ENCODE results near the gene RPL7L1.
"Not testable (repeated sequence)": the region's sequence is repeated elsewhere in the genome, so short reads cannot be mapped to it uniquely, and the experiment has no call there.

RPL7L1 gene

DNA sequence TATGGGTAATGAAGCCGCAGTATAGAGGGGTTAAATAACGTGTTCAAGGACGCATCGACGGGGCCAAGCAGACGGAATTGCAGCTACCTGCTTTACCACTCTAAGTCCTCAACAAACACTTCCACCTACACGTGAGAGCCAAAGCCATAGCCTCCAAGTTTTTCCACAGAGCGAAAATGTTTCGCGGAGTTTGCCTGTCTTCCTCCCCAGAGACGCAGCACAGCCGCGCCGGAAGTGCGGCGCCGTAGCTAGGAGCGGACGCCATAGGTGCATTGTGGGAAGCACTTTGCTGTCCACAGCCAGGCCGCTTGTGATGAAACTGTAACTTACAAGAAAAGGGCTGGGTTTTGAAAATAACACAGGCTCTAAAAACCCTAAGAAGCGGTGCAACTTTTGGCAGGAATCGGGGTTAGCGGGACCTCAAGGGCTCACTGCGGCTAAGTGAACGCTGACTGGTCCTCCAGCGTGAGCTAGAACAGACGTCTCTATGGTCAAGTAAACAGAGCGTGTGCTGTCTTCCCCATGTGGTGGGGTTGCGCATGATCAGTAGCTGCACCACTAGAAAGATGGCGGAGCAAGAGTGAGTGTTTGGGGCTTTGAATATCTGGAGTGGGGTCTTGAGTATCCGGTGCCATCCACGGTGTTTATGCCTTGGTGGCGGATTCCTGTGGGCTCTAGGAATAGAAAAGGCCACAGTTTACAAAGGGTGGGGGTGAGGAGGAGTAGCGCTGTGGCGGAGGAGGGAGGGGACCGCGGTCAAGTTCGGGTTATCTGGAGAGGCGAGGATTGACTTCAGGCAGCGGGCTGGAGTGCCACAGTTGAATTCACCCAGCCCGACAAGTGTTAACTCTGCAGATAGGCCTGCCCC is at the start of gene RPL7L1:
TSS of gene RPL7L1 (plus strand) at position 245 of the 868 bp plus-strand sequence. CDS start at position 540, 295 bp downstream.
- DNase-seq: peak; percentile 73

DNA sequence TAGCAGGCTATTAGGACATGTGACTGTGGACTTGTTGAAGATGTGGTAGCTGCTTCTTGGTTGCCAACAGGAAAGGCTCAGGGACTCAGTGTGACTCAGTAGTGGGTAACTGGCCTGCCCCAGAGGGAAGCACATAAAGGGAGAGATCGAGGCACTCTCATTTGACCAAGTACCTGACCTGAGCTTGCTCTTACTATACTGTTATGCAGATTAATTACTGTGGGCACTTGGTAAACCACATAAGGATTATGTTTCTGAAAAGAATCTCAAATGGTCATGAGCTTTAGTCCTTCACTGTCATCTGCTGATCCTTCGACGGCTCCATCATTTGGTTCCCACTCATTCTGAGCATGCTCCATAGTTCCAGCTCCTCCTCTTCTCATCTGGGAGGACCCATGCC is 48.2 kb upstream of the RPL7L1 start:
- no peak for DNase-seq

GRCh38 chr6:42834056-42834455 is 45.4 kb upstream of the RPL7L1 start:
- no peak for DNase-seq

- DNase-seq: no peak
Measured at GRCh38 chr6:42841844-42842584, 37.4 kb upstream of the RPL7L1 start.

DNA sequence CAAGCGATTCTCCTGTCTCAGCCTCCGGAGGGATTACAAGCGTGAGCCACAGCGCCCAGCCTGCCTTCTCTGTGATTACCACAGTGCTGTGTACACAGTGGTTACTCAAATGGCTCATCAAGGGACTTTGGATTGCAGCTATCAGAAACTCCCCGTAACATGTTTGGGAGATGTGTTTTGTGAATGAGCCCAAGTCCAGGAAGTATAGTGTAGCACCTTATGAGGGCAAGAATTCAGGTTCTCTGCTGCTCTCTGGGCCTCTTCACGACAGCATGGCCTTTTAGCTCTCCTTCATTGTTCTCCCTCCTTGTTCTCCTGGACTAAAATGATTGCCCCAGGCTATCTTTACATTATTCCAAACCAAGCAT is 34.1 kb upstream of the RPL7L1 start:
- no peak for DNase-seq

GRCh38 chr6:42846505-42846904 is 32.9 kb upstream of the RPL7L1 start:
- no peak for DNase-seq

GRCh38 chr6:42848700-42849099 is 30.7 kb upstream of the RPL7L1 start:
- DNase-seq: no peak

DNA sequence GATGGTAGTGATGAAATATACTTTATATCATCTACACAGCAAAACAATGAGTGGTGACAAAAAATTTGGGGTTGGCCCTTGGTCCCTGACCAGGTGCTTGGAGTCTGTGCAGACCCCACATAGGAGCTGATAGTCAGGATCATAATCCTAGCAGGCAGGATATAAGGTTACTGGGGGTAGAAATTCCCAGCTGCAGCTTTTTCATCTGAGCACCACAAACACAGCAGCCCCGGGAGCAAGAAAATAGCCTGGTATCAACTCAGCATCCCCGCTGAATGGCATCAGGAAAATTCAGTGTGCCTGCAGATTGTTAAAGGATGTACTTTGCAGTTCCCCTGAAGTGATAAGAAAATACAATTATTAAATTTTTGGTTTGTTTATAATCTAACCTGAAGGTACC is 27.8 kb upstream of the RPL7L1 start:
- no peak for DNase-seq

DNA sequence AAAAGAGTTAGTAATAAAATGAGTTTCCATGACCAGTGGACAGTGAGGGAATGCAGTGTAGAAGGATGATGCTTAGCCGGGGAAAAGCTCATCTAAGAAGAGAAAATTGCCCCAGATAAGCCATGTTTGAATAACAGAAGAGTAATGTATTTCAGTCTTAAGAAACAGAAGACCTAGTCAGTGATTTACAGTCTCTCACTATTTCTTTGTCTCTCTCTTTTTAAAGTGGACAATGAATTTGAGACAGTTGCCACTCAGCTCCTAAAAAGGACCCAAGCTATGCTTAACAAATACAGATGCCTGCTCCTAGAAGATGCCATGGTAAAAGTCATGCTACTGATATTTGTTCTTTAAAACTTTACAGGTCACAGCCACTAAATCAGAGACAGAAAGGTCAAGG is 19.4 kb upstream of the RPL7L1 start:
- no peak for DNase-seq

DNA sequence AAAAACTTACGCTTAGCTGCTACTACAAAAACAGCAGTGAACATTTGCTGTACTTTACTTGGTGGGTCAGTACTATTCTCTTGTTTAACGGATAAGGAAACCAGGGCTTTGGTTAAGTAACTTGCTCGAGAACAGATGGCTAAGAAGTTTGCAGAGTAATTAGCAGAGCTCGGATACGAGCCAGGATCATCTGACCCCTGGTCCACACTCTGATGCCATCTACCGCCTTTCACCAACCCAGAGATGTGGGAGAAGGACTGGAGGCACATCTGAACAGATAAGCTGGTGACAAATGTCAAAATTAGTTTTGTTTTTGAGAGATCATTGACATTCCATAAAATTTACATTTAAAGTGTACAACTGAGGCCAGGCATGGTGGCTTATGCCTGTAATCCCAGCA is 18.9 kb upstream of the RPL7L1 start:
- no peak for DNase-seq

DNA sequence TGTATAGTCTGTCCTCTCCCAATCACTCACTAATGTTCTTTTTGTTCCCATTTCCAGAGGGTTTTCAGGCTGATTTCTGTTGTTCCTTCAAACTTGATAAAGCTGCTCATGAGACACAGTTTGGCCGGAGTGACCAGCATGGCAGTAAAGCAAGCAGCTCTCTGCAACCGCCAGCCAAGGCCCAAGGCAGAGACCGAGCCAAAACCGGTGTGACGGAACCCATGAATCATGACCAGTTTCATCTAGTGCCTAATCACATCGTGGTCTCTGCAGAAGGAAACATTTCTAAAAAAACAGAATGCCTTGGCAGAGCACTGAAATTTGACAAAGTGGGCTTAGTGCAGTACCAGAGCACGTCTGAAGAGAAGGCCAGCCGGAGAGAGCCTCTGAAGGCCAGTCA is 14.8 kb upstream of the RPL7L1 start:
- DNase-seq: no peak

DNA sequence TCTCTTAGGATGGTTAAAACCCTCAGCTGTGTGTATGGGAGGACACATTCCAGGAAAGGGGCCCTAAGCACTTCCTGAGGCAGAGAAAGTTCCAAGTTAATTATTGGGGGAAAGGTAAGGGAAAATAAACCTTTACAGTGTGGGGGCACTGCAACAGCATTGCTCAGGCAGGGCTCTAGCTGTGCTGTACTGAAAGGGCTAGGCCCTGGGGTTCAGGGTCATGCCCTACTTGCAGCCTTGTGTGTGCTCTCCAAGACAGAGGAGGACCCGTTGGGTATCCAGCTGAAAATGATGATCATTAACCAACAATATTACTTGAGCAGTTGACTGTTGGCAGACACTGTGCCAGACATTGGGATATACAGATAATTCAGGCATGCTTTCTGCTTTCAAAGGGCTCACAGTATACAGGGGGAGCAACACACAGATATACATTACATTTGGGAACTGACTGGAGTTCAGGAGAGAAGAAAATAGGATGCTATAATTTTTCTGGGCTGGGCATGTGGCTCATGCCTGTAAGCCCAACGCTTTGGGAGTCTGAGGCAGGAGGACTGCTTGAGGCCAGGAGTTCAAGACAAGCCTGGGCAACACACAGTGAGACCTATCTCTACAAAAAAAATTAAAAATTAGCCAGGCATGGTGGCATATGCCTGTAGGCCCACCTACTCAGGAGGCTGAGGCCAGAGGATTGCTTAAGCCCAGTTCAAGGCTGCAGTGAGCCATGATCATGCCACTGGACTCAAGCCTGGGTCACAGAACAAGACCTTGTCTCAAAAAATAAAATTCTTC is 9.1 kb upstream of the RPL7L1 start:
- DNase-seq: no peak

- DNase-seq: no peak
Measured at GRCh38 chr6:42871711-42872110, 7.7 kb upstream of the RPL7L1 start.

DNA sequence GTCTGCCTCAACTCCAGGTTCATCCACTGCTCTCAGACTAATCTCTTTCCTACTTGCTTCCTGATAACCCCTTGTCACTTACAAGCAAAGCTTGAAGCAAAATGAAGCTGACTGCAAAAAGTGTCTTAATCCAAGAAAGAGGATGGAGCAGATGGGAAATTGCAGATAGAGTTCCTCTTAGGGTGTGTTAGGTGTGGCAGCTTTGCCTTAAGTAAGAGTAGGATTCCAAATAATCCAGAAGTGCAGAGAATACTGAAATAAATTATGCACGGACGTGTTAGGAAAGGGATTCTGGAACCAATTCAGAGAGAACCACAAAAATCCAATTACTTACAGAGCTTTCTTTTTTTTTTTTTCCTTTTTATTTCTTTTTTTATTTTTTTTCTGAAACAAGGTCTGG is 6.1 kb upstream of the RPL7L1 start:
- DNase-seq: no peak

- no peak for DNase-seq
Measured at GRCh38 chr6:42877695-42878094, 1.7 kb upstream of the RPL7L1 start.

GRCh38 chr6:42880240-42880817 is 913 bp downstream of the RPL7L1 start:
- DNase-seq: not testable (repeated sequence)

- DNase-seq: not testable (repeated sequence)
Measured at GRCh38 chr6:42880871-42881270, 1.5 kb downstream of the RPL7L1 start.

GRCh38 chr6:42885702-42886101 is 6.3 kb downstream of the RPL7L1 start:
- no peak for DNase-seq

GRCh38 chr6:42888201-42888600 is 8.8 kb downstream of the RPL7L1 start:
- DNase-seq: not testable (repeated sequence)

- no peak for DNase-seq
Measured at GRCh38 chr6:42889815-42890214, 10.4 kb downstream of the RPL7L1 start.

DNA sequence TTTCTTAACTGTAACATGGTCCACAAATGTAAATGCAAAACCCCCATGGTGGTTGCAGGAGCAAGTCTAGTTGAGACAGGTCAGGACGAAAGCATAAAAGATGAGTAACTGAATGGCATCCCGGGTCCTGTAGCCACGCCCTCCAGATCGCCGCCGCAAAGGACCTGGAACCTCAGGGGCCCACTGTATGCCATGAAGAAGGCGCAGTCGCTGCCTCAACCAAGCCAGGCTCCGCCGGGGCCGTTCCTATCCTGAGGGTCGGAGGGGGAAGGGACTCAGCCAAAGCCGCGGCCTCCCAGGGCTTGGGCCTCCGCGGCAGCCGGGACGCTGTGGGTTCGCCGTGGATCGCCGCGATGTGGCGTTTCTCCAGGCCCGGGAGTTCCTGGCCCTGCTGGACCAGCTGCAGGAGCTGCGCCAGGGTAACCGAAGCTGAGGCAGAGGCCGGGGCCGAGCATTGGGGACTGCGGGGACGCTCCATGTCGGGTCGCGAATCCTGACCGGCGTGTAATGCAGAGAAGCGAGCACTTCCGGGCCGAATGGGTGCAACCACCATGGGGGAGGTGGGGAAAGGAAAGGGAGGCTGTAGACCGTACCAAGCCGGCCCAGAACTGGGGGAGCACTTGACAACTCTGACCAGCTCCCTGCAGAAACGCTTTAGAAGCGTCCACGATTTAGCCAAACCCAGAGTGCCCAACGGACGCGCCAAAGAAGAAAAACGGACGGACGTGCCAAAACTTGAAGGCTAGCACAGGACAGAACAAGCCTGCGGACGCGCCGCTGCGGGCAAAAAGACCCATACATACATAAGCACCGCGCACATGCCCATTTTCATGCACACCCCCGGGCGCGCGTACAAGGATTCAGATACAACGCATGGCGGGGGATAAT is 11.1 kb downstream of the RPL7L1 start:
- DNase-seq: peak; percentile 77

- DNase-seq: no peak
Measured at GRCh38 chr6:42891199-42891722, 11.8 kb downstream of the RPL7L1 start.
